ENCODE measurements around the gene SSU72.

- no peak for TF ChIP-seq CTCF (IDR thresholded peaks at IDR 0.05; ENCODE audit: borderline replicate concordance, extremely low read depth, low read length, poor library complexity, severe bottlenecking)
- TF ChIP-seq EZH2 (IDR thresholded peaks at IDR 0.05; ENCODE audit: borderline replicate concordance, low read depth, low read length, severe bottlenecking) = no peak
Observed at GRCh38 chr1:1616838-1617237, 42.2 kb upstream of the SSU72 start.
